Fibroblast of mammary gland (primary cell): ENCODE data around the gene NUMB.
"Not testable (repeated sequence)": the region's sequence is repeated elsewhere in the genome, so short reads cannot be mapped to it uniquely, and the experiment has no call there.

Experiments
- DNase-seq: peaks from one replicate; pipeline ENCODE4 v3.0.0-alpha.2; 2010; ENCODE audit warnings: low read depth
- H3K4me3 ChIP-seq: 2 replicates; pipeline ENCODE4 v1.5.1; 2011; ENCODE audit warnings: low read depth, mild to moderate bottlenecking, low read length, moderate library complexity; ENCODE audit not compliant: control insufficient read depth
- CTCF ChIP-seq: conservative IDR thresholded peaks from 2 replicates; pipeline ENCODE4 v1.5.1; 2011; ENCODE audit warnings: low read depth, low read length, inconsistent platforms; ENCODE audit not compliant: control insufficient read depth, insufficient read depth

Gene NUMB

GRCh38 chr14:73325630-73326299 is 132.6 kb downstream of the NUMB start:
- no peak overlapping the region for H3K4me3 ChIP-seq
- no peak for DNase-seq
- TF ChIP-seq CTCF: no peak

- no peak for DNase-seq
- no peak overlapping the region for H3K4me3 ChIP-seq
- no peak for TF ChIP-seq CTCF
Measured at GRCh38 chr14:73325063-73325462, 133.3 kb downstream of the NUMB start.

- no peak for TF ChIP-seq CTCF
- no peak for DNase-seq
- H3K4me3 ChIP-seq: no peak overlapping the region
Measured at GRCh38 chr14:73324533-73324932, 133.8 kb downstream of the NUMB start.

- DNase-seq: no peak
- H3K4me3 ChIP-seq: no peak overlapping the region
- TF ChIP-seq CTCF: no peak
Measured at GRCh38 chr14:73323896-73324399, 134.4 kb downstream of the NUMB start.

- H3K4me3 ChIP-seq: no peak overlapping the region
- DNase-seq: no peak
- TF ChIP-seq CTCF: no peak
Measured at GRCh38 chr14:73313151-73313550, 145.2 kb downstream of the NUMB start.

- no peak overlapping the region for H3K4me3 ChIP-seq
- no peak for TF ChIP-seq CTCF
- no peak for DNase-seq
Measured at GRCh38 chr14:73312687-73313086, 145.7 kb downstream of the NUMB start.

- TF ChIP-seq CTCF: no peak
- no peak overlapping the region for H3K4me3 ChIP-seq
- peak; percentile 44 for DNase-seq
Measured at GRCh38 chr14:73311708-73312030, 146.7 kb downstream of the NUMB start.

GRCh38 chr14:73309207-73309606 is 149.1 kb downstream of the NUMB start:
- DNase-seq: not testable (repeated sequence)

More at GRCh38 chr14:73309207-73309606, 149.1 kb downstream of the NUMB start:
- H3K4me3 ChIP-seq: not testable (repeated sequence)
